Measurements from ENCODE around the gene FAM210B. TPM values are rescaled to one million over a fixed set of nuclear protein-coding genes. Genes with fewer than 3 reads are reported as not detected.

The FAM210B gene
- total and polyA plus RNA-seq, 2 of the 13 experiments (the other 11 are each of a cell fraction or from before 2014, with no cell fraction given), result 75.9 to 107 TPM

- TF ChIP-seq EEA1 (CRISPR knock-in tag; IDR thresholded peaks at IDR 0.05; ENCODE audit: borderline replicate concordance), result peak; percentile 46; the same call in 1 of the 2 replicates
- TF ChIP-seq ZFP1 (CRISPR knock-in tag; IDR thresholded peaks at IDR 0.05), result peak; percentile 93
- TF ChIP-seq MBD4 (IDR thresholded peaks at IDR 0.05; ENCODE audit: borderline replicate concordance, low read length), result no peak
- TF ChIP-seq PBX3 (CRISPR knock-in tag; IDR thresholded peaks at IDR 0.05; ENCODE audit: borderline replicate concordance), result peak; percentile 80
- TF ChIP-seq ZFP37 (CRISPR knock-in tag; IDR thresholded peaks at IDR 0.05; ENCODE audit: borderline replicate concordance), result no peak; the same call in 1 of the 2 replicates
- TF ChIP-seq ZNF180 (CRISPR knock-in tag; IDR thresholded peaks at IDR 0.05; ENCODE audit: borderline replicate concordance, low read depth), result peak; percentile 92; the same call in 1 of the 2 replicates
- peak; percentile 59 for TF ChIP-seq ZNF558 (CRISPR knock-in tag; IDR thresholded peaks at IDR 0.05; ENCODE audit: borderline replicate concordance)
- no peak for TF ChIP-seq RORA (CRISPR knock-in tag; IDR thresholded peaks at IDR 0.05)
- TF ChIP-seq KDM6A (CRISPR knock-in tag; IDR thresholded peaks at IDR 0.05; ENCODE audit: low read depth), result peak; percentile 72
- TF ChIP-seq FOXP4 (CRISPR knock-in tag; IDR thresholded peaks at IDR 0.05), result peak; percentile 89
- TF ChIP-seq KMT2B (CRISPR knock-in tag; IDR thresholded peaks at IDR 0.05), result peak; percentile 100
- TF ChIP-seq POGK (CRISPR knock-in tag; conservative IDR thresholded peaks at IDR 0.05), result peak; percentile 100
- 0 out of 2 replicates have a peak, but pooled peaks have one; percentile 82 for TF ChIP-seq ZFYVE20 (CRISPR knock-in tag; IDR thresholded peaks at IDR 0.05; ENCODE audit: borderline replicate concordance, low read depth)
- 0 out of 2 replicates have a peak, but pooled peaks have one; percentile 61 for TF ChIP-seq SP5 (CRISPR knock-in tag; IDR thresholded peaks at IDR 0.05; ENCODE audit: borderline replicate concordance, low read depth)
- TF ChIP-seq ARNTL (CRISPR knock-in tag; IDR thresholded peaks at IDR 0.05), result peak; percentile 96
- peak; percentile 76; the same call in 1 of the 2 replicates for TF ChIP-seq ZFP41 (CRISPR knock-in tag; IDR thresholded peaks at IDR 0.05; ENCODE audit: borderline replicate concordance)
- TF ChIP-seq GMEB1 (CRISPR knock-in tag; IDR thresholded peaks at IDR 0.05; ENCODE audit: borderline replicate concordance), result peak; percentile 100
- peak; percentile 96 for TF ChIP-seq UBTF (CRISPR knock-in tag; IDR thresholded peaks at IDR 0.05)
- no peak for TF ChIP-seq ZNF674 (CRISPR knock-in tag; IDR thresholded peaks at IDR 0.05; ENCODE audit: low read depth)
- TF ChIP-seq GTF3A (CRISPR knock-in tag; conservative IDR thresholded peaks at IDR 0.05), result no peak; the same call in 1 of the 2 replicates
Observed at GRCh38 chr20:56392132-56392880, 33.5 kb downstream of the FAM210B start, which contains the start of the genes AURKA and CSTF1 (continued).
